GM23338 (cell line): Measurements from ENCODE around the gene TBC1D19.

Source experiments
- POLR2AphosphoS5 ChIP-seq: IDR thresholded peaks from 2 replicates; pipeline ENCODE4 v1.6.1; 2016; ENCODE audit warnings: antibody characterized with exemption, low read depth
- TF ChIP-seq, protein P1 (sequence below), 2 experiments: fragments of 200-600 bp in 1 of 2; sonication (generic) in 1 of 2; conservative IDR thresholded peaks; 2 replicates each; pipeline versions ENCODE4 v1.5.1 to v1.6.1; 2016 to 2017; ENCODE audit warnings: antibody characterized with exemption in 2 of 2, low read depth in 2 of 2, mild to moderate bottlenecking in 2 of 2, moderate library complexity in 1 of 2

DNA sequence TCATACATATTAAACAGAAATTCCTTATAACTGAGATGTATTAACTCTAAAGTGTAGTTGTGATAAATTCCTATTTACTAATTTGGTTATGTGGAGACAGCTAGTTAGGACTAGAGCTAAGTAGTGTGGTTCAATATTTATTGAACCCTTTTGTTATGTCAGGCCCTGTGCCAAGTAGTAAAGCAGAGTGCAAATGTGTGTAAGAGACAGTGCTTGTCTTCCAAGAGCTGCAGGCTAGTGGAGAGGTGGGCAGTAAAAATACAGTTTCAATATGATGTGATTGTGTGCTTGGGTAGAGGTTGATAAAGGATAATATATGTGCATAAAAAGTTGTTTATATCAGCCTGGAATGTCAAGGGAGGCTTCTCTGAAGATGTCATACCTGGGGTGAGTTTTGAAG, 80.0 kb downstream of the TBC1D19 start:
- TF ChIP-seq POLR2AphosphoS5 = no peak
- TF ChIP-seq, protein P1, sequence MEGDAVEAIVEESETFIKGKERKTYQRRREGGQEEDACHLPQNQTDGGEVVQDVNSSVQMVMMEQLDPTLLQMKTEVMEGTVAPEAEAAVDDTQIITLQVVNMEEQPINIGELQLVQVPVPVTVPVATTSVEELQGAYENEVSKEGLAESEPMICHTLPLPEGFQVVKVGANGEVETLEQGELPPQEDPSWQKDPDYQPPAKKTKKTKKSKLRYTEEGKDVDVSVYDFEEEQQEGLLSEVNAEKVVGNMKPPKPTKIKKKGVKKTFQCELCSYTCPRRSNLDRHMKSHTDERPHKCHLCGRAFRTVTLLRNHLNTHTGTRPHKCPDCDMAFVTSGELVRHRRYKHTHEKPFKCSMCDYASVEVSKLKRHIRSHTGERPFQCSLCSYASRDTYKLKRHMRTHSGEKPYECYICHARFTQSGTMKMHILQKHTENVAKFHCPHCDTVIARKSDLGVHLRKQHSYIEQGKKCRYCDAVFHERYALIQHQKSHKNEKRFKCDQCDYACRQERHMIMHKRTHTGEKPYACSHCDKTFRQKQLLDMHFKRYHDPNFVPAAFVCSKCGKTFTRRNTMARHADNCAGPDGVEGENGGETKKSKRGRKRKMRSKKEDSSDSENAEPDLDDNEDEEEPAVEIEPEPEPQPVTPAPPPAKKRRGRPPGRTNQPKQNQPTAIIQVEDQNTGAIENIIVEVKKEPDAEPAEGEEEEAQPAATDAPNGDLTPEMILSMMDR (conservative IDR thresholded peaks at IDR 0.05; ENCODE audit: low read depth in 2 of 2) = no peak
